A375 (cell line): ENCODE measurements around the gene MAP3K14. TPM values are rescaled to one million over a fixed set of nuclear protein-coding genes. Genes with fewer than 3 reads are reported as not detected.

Experiments used
- total RNA-seq: library from RNA; depleted of rRNA; stranded (reverse); fragments of >200 nt; shearing (Covaris generic); gene quantifications from 2 replicates; pipeline ENCODE4 v1.2.3, GENCODE V29; 2014; rRNA removed

Gene MAP3K14
- total RNA-seq = 10.8 and 12.7 TPM in 2 replicates

DNA sequence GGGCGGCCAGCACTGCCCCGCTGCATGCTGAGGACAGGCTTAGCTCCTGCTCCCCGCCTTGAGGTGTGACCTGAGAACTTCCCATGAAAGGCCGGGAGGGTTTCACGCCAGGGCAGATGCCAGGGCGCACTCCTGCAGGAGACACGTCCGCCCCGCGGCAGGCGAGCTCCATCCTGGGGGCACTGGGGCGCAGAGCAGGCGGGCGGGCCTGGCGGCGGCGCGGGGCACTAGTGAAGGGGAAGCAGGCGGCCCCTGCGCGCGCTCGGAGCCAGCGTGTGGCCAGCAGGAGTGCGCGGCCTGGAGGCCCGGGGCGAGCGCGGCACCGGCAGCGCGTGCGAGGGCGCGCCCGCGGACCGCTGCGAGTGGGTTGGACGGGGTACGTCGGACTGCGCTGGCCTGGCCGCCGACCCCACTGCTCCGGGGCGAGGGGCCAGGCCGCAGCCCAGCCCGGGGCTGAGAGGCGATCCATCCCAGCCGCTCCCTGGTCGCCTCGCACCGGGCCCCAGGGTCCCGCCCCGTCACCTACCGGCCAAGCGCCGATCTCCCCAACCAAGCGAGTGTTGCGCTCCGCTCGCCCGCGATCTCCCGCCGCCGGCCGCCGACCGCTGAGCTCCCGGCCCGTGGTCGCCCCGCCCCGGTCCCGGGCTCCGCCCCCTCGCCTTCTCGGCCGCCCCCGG lies at the start of gene MAP3K14:
MAP3K14 (minus strand) TSS at position 587 of the 677 bp plus-strand sequence. CDS start 26,275 bp downstream, outside the sequence.

DNA sequence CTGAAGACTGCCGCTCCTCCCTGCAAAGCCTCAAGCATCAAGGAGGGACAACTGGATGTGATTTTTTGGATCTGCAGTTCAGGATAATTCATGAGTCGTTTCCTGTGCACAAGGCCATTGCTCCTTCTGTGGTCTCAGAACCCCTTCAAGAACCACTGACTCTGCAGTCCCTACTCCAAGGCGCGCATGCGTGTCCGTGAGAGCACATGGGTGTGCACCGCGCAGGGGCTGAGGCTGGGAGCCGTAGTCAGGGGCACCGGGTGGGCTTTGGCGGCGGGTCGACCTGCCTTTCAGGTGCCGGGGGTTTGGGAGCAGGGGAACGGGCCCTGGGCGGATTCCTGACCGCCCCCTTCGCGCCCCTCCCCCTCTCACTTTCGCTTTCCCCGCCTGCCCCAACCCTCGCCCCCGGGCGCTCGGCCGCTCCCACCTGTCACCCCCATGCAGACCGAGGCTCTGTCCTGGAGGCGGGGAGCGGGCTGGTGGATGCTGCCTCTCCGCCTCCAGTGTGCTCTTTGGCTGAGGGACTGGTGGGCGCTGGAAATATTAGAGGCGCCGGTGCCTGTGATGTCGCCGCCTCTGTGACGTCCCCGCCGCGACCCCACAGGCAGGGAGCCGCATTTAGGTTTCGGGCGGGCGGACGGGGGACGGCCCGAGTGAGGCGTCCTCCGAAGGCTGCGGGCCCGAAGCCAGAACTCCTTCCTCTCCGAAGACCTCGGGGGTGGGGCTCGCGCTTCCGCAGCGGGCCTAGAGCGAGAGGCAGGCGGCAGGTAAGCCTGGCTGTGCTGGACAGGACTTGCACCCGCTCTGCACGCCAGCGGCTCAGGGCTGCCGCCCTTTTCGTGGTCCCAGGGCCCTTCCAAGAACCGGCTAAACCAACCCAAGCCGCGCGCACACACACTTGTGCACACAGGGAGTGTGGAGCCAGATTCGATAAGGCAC lies 55.0 kb downstream of the MAP3K14 start, which contains the start of gene SPATA32:
SPATA32 (minus strand) TSS at position 518 of the 939 bp plus-strand sequence; CDS start at position 440, 78 bp downstream.

DNA sequence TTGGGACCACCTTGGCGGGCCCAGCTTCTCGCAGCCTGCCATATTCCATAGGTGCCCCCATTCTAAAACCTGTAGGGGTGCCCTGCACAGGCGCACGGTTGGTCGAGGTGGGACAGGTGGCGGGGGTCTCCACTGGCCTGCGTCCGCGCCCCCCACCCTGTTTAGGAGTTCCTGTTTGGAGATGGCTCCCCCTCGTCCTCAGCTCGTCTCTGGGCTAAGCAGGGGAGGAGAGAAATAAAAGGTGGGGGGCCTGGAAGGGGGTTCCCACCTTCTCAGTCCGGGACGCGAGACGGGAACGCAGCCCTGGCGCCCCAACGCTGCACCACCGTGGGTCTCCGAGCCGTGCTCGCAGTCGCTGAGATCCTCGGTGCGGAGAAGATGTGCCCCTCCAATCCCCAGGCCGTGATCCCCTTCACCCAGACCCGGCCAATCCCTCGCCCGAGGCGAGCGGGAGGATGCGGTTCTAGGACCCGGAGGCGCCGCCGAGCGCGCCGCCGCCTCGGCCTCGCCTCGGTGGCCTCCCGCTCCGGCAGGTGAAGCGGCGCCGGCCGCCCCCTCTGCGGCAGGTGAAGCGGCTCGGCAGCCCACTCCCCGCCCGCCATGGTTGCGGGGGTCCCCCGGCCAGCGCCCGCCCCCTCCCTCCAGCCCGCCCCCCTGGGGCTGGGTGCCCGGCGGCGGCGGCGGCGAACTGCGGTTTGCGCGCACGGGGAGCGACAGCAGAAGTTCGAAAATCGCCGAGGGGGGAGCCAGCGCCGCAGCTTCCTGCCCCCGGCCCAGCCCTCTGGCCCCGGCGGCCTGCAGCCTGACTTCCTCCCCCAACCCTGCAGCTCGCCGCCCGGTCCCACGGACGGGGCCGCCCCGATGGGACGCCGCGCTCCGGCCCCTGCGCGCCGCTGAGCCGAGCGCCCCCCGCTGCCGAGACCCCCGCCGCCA lies 95.5 kb downstream of the MAP3K14 start, which contains the start of gene FMNL1:
FMNL1 (plus strand) TSS at position 805 of the 933 bp plus-strand sequence. CDS start 240 bp downstream, outside the sequence.

Other genes starting within 250 kb of the MAP3K14 start
- gene PLCD3, start 184.5 kb downstream of the MAP3K14 start, total RNA-seq = 19.6 and 25.8 TPM in 2 replicates
- 8.8 and 10.2 TPM in 2 replicates for gene ACBD4, start 181.3 kb downstream of the MAP3K14 start, total RNA-seq
- gene HEXIM1, start 168.5 kb downstream of the MAP3K14 start, total RNA-seq = 30.5 and 35.8 TPM in 2 replicates
- 15.2 and 16.9 TPM in 2 replicates for gene HEXIM2, start 155.1 kb downstream of the MAP3K14 start, total RNA-seq
- 4.8 and 5.9 TPM in 2 replicates for gene FMNL1, start 95.1 kb downstream of the MAP3K14 start, total RNA-seq
- 0.13 TPM in 1 of 2 replicates, not detected in the other for gene SPATA32, start 54.9 kb downstream of the MAP3K14 start, total RNA-seq
- 8.9 and 13.4 TPM in 2 replicates for gene ARHGAP27, start 115.8 kb upstream of the MAP3K14 start, total RNA-seq
- gene PLEKHM1, start 173.7 kb upstream of the MAP3K14 start, total RNA-seq = 10.5 and 12.7 TPM in 2 replicates